A673 (cell line): Measurements from ENCODE around the gene RIPPLY3.

Experiments
- CTCF ChIP-seq: fragments of 300-800, 200-600 bp; sonication (generic); conservative IDR thresholded peaks from 2 replicates; pipeline ENCODE4 v1.5.1; 2017; ENCODE audit warnings: low read depth, mild to moderate bottlenecking, antibody characterized with exemption, low read length, moderate library complexity, mixed read lengths
- EZH2 ChIP-seq: fragments of 200-600 bp; sonication (generic); IDR thresholded peaks from 2 replicates; pipeline ENCODE4 v1.6.1; 2017; ENCODE audit warnings: borderline replicate concordance, low read depth, mild to moderate bottlenecking, mixed read lengths, antibody characterized with exemption, low read length; ENCODE audit not compliant: poor library complexity, severe bottlenecking

GRCh38 chr21:37055271-37055855, 48.9 kb downstream of the RIPPLY3 start:
- TF ChIP-seq CTCF = no peak
- no peak for TF ChIP-seq EZH2
